Activated gamma-delta T cell treated with Interleukin-2 at 50 U/mL for 16 hours (primary cell): ENCODE data around the gene ATXN7L3.

Experiments
- DNase-seq: peaks from one replicate; pipeline ENCODE4 v3.0.0-alpha.2; 2020

Gene ATXN7L3

DNA sequence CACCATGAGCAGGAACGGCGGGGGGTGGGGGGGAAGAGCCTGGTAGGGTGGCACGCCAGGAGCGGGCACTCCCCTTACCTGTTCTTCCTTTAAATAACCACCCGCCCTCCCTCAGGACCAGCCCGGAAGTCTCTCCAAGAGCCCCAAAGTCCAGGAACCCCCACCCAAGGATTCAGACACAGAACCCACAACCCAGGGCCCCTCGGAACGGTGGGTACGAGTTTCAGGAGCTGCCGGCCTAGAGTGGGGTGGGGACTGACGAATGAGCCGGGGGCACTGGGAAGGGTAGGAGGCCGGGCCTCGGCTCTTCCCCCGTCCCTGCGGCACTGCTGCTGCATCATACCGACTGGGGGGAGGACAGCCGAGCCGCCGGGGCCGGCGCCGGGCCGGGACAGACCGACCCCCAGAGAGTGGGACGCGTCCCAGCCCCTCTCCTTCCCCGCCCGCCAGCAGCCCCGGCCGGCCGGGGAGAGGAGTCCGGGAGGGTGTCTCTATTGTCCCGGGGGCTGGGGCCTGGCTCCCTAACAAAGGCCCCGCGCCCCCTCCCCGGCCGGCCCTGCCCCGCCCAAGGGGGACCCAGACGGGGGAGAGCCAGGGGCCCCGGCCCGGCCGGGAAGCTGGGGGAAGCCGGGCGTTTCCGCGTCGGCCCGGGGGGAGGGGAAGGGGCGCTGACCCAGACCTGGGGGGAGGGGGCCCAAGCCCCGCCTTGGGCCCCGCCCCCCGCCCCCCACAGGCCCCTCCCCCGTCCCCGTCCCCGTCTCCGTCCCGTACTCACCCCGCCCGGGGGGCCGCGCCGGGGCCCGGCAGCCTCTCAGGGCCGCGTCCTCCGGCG, 747 bp downstream of the ATXN7L3 start:
- peak; percentile 49 for DNase-seq

- DNase-seq: peak; percentile 38
These were observed 1.5 kb downstream of the ATXN7L3 start for GRCh38 chr17:44197980-44198720.

- no peak for DNase-seq
These were observed 2.6 kb downstream of the ATXN7L3 start for GRCh38 chr17:44197107-44197506.

GRCh38 chr17:44193326-44194084, 6.2 kb downstream of the ATXN7L3 start:
- no peak for DNase-seq

- DNase-seq: no peak
These were observed 6.9 kb downstream of the ATXN7L3 start for GRCh38 chr17:44192750-44193149.

GRCh38 chr17:44191941-44192496, 7.7 kb downstream of the ATXN7L3 start:
- DNase-seq: no peak

GRCh38 chr17:44191369-44191768, 8.3 kb downstream of the ATXN7L3 start:
- DNase-seq: no peak

GRCh38 chr17:44190481-44190880, 9.2 kb downstream of the ATXN7L3 start:
- no peak for DNase-seq

- DNase-seq: no peak
These were observed 10.9 kb downstream of the ATXN7L3 start for GRCh38 chr17:44188576-44189403.

GRCh38 chr17:44187131-44187899, 12.4 kb downstream of the ATXN7L3 start:
- DNase-seq: no peak

DNA sequence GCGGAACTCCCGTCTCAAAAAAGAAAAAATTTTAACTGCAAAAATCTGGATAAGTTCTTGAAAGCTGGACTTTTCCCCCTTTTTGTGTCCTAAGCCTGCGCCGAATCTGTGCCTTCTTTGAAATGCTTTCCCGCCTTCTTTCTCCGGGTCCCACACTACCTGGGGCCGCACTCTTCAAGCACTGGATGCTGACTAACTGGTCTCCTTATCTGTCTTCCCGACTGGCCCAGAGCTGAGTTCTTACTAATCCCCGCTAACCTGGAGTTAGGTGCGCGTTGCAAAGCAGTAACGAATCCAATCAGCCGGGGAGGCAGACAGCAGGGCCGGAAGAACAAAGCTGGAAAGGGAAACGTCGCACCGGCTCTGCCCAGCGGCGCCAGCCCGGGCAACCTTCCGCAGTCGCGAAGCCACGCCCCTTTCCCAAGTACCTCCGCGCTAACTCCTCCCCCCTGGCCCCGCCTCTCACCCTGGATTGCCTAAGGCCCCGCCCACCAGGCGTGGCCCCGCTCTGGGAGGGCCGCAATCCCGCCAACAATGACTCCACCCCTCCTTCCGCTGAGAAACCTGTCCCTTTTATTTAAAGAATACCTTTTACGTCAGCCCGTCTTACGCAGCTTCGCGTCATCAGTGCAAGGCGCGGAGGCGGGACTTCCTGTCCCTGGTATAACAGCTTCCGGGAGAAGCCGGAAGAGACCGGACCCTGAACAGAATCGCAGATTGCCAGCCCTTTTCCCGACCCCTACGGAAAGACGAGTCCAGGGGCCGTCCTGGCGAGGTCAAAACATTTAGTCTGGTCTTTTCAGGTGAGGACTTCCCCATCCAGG, 13.2 kb downstream of the ATXN7L3 start, which contains the start of gene TMUB2:
Gene TMUB2, plus strand, starts transcription at position 666 of the 824 bp plus-strand sequence. CDS start 737 bp downstream, outside the sequence.
- DNase-seq: peak; percentile 100

DNA sequence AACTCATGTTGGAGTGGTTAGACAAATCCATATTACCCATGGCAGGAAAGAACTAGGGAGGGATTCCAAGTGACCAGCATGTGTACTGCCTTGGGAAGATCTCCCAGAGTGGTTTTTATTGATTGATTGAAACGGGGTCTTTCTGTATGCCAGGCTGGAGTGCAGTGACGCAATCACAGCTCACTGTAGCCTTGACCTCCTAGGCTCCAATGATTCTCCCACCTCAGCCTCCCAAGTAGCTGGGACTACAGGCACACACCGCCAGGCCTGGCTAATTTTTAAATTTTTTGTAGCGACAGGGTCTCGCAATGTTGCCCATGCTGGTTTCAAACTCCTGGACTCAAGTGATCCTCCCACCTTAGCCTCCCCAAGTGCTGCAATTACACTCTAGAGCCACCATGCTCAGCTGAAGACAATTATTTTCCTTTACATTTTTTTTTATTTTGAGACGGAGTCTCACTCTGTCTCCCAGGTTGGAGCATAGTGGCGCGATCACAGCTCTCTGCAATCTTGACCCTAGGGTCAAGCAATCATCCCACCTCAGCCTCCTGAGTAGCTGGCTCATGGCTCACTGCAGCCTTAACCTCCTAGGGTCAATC, 15.4 kb downstream of the ATXN7L3 start:
- no peak for DNase-seq

- no peak for DNase-seq
These were observed 16.7 kb downstream of the ATXN7L3 start for GRCh38 chr17:44183024-44183423.

GRCh38 chr17:44178133-44178532, 21.6 kb downstream of the ATXN7L3 start:
- DNase-seq: no peak

DNA sequence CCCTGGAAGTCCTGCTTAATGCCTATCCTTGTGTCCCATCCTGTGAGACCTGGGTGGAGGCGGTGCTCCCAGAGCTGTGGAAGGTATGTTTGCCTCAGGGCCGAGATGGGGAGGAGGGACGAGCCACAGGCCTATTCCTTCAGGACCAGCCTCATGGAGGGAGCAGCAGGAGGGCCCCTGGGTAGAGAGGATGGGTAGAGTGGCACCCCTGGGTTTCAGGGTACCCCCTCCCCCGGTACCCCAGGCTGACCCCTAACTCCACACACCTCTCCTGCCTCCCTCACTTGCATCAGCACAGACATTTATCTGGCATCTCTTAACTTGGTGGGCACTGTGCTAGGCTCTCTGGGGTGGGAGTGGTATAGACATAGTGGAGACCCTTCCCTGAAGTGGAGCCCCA, 22.0 kb downstream of the ATXN7L3 start:
- no peak for DNase-seq

DNA sequence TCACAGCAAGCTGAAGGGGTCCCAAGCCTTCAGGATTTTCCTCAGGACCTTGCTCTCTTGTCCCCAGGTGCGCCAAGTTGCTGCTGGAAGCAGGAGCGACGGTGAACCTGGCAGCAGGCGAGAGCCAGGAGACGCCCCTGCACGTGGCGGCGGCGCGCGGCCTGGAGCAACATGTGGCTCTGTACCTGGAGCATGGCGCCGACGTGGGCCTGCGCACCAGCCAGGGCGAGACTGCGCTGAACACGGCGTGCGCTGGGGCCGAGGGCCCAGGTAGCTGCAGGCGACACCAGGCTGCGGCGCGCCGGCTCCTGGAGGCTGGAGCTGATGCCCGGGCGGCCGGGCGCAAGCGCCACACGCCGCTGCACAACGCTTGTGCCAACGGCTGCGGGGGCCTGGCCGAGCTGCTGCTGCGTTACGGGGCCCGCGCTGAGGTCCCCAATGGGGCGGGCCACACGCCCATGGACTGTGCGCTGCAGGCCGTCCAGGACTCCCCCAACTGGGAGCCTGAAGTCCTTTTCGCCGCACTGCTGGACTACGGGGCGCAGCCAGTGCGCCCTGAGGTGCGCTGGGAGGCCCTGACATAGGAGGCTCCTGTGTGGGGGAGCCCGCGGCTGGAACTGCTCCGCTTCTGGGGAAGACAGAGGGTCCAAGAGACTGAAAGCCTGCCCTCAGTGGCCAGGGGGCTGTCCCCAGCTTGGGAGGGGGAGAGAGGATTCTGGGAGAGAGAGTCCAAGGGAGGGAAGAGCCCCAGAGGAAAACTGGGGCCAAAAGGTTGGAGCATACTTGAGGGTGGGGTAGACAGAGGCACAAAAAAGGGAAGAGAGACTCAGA, 22.8 kb downstream of the ATXN7L3 start:
- DNase-seq: no peak

- no peak for DNase-seq
These were observed 23.4 kb downstream of the ATXN7L3 start for GRCh38 chr17:44176257-44176656.

DNA sequence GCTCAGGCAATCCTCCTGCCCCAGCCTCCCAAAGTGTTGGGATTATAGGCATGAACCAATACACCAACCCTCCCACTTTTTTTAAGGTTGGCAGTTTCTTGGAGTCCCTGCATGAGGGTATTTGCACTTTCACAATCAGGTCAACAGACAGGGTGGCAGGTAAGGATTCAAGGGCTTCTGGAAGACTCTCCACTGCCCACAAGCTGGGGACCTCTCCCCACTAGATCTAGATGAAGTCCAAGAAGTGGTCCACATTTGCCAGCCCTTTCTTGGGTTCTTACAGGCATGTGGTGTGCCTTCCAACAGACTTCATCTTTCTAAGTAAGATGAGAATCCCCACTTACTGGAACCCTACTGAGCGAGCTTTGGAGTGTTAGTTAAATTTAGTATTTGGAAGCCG, 25.3 kb downstream of the ATXN7L3 start:
- no peak for DNase-seq

- DNase-seq: no peak
These were observed 27.7 kb downstream of the ATXN7L3 start for GRCh38 chr17:44171931-44172455.
